ENCODE measurements around the gene ZSWIM5.
"Not testable (repeated sequence)": the region's sequence is repeated elsewhere in the genome, so short reads cannot be mapped to it uniquely, and the experiment has no call there.

The ZSWIM5 gene

GRCh38 chr1:45079533-45079932 lies 126.9 kb downstream of the ZSWIM5 start:
- no peak for DNase-seq

DNA sequence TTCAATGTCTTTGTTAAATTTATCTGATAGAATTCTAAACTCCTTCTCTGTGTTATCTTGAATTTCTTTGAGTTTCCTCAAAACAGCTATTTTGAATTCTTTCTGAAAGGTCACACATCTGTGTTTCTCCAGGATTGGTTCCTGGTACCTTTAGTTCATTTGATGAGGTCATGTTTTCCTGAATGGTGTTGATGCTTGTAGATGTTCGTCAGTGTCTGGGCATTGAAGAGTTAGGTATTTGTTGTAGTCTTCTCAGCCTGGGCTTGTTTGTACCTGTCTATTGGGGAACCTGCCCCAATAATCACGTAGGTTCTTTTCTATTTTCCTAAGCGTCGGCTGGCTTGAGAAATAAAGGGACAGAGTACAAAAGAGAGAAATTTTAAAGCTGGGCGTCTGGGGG lies 129.4 kb downstream of the ZSWIM5 start:
- DNase-seq = not testable (repeated sequence)

GRCh38 chr1:45071567-45071966 lies 134.8 kb downstream of the ZSWIM5 start:
- no peak for DNase-seq

GRCh38 chr1:45067806-45068205 lies 138.6 kb downstream of the ZSWIM5 start:
- no peak for DNase-seq

DNA sequence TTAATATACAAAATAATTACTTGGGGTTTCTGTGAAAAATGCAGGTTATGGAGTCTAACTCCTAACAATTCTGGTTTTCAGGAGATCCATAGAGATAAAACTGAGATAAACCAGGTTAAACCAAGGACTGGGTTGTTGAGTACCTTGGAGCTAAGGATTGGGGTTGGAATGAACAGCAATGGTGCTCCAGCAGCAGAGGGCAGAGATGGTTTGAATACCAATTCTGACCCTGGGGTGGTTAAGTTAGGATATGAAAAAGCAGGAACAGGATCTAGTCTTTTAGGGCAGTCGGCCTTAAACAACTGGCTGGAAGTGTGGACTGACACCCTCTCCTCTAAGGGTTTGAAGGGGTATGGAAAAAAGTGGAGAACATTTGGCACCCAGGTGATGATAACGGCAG lies 141.3 kb downstream of the ZSWIM5 start:
- no peak for DNase-seq

DNA sequence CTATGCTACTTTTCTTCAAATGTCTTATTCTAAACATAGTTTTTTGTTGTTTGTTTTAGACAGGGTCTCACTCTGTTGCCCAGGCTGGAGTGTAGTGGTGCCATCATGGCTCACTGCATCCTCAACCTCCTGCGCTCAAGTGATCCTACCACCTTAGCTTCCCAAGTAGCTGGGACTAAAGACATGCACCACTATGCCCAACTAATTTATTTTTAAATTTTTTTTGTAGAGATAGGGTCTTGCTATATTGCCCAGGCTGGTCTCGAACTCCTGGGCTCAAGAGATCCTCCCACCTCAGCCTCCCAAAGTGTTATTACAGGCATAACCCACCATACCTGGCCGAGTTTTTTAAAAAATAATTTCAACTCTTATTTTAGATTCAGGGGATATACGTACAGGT lies 143.9 kb downstream of the ZSWIM5 start:
- DNase-seq = not testable (repeated sequence)

DNA sequence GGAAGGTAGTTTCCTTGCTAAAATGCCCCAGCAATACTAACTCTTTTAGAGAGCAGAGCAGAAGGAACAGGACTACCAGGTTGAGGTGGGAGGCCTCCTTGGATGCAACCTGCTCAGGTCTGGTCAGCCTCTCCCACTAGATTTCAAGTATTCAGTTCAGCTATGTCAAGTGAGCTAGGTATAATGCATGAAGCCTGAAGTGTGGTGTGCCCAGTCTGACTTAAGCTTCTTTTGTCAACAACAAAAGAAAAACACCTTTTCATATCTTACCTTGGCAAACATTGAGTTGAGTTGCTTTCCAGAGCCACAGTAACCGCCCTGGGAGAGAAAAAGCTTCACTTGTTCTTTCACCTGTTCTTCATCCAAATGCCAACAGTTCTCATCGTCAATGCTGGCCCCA lies 146.6 kb downstream of the ZSWIM5 start:
- DNase-seq = no peak

DNA sequence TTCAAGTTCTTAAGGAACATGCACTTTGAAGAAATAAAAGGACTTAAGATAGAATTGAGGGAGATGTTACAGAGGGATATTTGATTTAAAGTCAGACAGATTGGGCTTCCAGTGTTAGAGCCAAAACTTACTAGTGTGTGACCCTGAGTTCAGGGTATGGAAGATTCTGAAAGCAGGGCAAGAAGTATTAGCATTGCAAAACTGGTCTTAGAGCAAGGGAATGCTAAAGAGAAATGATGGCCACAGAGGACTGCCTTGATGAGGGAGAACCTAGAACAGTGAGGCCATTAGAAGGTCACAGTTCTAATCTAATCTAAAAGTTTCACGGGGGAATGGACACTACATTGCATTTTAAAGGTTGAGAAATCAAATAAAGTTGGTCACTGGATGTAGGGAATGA lies 148.9 kb downstream of the ZSWIM5 start:
- no peak for DNase-seq

GRCh38 chr1:45051005-45051772 lies 155.2 kb downstream of the ZSWIM5 start:
- no peak for DNase-seq

DNA sequence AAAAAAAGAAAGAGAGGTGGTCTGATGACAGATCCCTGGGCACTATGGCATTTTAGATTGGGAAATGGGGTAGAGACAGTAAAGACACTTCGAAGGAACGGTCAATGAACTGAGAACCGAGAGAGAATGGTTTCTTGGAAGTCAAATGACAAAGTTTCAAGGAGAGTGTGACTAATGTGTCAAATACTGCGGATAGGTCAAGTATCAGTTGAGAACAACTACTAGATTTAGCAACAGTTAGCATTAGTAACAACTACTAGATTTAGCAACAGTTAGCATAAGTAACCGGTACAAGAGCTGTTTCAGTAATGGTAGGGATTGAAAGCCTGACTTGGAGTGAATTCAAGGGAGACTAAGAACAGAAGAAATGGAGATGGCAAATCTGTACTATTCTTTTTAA lies 159.4 kb downstream of the ZSWIM5 start:
- DNase-seq = peak; percentile 3

- DNase-seq = no peak
These were observed 161.5 kb downstream of the ZSWIM5 start for GRCh38 chr1:45044916-45045315.

DNA sequence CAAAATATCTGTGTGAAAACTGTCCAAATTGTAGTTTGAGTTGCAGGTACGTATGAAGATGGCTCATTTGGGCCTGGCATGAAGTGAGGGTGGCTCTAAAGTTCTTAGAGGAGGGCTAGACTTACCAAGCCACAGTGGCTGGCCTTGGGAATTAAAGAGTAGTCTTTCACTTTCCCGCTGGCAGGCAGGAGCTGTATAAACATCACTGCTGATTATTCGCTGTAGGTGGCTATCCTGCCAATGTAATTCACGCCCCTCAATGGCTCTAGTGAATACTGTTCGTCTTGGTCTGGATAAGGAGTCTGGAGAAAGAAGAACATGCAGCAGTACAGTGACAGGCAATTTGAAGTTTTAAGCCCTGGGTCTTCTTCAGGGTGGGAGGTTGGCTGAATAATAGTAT lies 163.3 kb downstream of the ZSWIM5 start:
- DNase-seq = no peak

GRCh38 chr1:45040297-45040696 lies 166.1 kb downstream of the ZSWIM5 start:
- no peak for DNase-seq

DNA sequence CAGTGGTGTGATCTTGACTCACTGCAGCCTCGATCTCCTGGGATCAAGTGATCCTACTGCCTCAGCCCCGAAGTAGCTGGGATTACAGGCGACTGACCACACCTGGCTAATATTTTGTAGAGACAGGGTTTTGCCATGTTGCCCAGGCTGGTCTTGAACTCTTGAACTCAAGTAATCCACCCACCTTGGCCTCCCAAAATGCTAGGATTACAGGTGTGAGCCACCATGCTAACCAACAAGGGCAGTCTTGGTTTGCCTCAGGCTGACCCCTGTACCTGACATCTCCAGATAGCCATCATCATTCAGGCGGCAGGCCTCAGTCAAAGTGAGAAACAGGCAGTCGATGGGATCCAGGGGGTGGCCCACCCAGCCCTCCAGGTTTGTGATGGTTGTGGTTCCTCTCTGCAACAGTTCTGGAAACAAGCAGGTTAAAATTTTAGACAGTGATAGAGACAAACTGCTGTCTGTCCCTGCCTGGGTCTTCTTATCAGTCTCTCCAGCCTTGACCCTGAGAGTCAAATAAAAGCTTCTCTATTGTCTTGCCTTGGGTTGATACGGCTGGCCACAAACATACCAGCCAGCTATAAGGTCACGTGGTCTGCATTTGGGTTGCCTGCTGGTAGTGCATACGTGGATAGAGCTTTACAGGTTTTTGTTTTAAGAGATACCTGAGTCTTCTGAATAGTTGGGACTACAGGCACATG lies 167.6 kb downstream of the ZSWIM5 start:
- DNase-seq = no peak

DNA sequence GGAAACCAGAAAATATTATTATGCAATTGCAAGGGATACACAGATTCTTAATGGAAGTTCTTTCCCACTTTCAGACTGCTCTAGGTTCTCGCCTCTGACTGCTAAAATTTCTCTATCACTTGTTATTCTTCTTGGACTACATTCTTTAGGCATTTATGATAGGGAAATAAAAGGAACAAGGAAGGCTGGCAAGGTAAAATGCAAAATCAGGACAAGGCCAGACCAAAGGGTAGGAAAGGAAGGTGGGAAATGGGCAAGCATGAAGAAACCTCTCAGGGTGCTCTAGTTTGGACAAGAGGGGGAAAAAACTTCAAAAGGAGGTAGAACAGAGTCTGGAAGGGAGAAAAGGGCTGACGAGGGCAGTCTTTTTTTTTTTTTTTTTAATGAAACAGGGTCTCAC lies 168.2 kb downstream of the ZSWIM5 start:
- no peak for DNase-seq

DNA sequence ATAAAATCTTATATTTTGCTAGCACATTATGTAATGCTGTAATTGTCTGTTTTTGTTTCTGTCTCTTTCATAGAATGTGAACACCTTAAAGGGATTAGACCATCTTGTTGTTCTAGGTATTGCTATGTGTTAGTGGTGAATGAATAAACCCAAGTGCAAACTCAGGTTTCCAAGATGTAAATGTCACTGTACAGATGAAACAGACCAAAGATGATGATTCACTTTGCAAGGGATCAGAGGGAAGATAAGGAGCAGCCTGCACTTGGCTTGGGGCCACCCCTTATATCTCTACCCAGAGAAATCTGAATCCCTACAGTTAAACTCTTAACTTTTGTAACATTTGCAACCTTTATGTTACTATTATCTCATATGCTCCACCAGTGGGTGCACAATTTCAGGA lies 168.9 kb downstream of the ZSWIM5 start:
- DNase-seq = no peak

- no peak for DNase-seq
These were observed 170.6 kb downstream of the ZSWIM5 start for GRCh38 chr1:45035631-45036301.

DNA sequence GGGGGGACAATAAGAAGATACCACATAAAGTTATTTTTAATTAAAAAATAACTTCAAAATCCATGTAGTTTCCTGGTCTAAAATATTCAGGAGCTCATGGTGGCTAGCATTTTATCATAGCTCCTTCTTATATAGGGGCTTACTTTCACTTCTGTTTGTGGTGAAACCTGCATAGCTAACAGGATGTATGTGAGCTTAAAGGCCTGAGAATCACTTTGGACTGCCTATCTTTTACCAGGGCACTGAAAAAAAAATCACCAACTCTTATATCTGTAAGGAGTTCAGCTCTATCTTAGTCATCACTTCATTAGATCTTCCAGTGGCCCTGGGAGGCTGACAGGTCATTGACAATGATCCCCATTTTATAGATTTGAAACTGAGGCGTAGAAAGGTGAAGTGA lies 173.0 kb downstream of the ZSWIM5 start:
- DNase-seq = no peak

DNA sequence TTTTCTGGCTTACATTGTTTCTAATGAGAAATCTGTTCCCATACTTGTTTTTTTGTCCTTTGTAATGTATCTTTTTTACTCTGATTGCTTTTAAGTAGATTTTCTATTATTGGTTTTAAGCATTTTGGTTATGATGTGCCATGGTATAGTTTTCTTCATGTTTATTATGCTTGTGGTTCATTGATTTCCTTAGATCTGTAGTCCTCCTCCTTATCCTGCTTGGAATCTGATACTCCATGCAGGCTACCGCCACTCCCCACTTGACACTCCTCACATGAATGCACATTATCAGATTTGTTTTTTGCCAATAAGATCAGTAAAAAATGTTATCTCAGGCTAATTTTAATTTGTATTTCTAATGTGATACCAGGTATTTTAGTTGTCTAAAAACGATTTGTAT lies 173.6 kb downstream of the ZSWIM5 start:
- DNase-seq = no peak

DNA sequence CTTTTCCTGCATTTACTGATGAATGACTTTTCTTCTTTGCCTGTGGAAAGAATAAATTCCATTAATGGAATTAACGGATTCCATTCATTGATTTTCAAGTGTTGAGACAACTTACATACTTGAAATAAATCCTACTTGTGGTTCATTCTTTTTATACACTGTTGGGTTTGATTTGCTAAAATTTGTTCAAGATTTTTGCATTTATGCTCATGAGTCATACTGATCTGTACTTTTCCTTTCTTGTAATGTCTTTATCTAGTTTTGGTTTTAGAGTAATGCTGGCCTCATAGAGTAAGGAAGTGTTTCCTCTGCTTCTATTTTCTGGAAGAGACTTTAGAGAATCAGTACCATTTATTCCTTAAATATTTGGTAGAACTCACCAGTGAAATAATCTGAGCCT lies 180.0 kb downstream of the ZSWIM5 start:
- DNase-seq = no peak

DNA sequence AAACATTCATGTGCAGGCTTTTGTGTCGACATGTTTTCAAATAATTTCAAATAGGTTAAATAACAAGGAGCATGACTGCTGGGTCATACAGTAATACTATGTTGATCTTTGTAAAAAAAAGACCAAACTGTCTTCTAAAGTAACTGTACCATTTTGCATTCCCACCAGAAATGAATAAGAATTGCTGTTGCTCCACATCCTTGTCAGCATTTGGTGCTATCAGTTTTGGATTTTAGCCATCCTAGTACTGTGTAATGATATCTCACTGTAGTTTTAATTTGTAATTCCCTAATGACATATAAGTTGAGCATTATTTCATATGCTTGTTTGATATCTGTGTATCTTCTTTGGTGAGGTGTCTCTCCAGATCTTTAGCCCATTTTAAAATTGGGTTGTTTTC lies 182.7 kb downstream of the ZSWIM5 start:
- no peak for DNase-seq

DNA sequence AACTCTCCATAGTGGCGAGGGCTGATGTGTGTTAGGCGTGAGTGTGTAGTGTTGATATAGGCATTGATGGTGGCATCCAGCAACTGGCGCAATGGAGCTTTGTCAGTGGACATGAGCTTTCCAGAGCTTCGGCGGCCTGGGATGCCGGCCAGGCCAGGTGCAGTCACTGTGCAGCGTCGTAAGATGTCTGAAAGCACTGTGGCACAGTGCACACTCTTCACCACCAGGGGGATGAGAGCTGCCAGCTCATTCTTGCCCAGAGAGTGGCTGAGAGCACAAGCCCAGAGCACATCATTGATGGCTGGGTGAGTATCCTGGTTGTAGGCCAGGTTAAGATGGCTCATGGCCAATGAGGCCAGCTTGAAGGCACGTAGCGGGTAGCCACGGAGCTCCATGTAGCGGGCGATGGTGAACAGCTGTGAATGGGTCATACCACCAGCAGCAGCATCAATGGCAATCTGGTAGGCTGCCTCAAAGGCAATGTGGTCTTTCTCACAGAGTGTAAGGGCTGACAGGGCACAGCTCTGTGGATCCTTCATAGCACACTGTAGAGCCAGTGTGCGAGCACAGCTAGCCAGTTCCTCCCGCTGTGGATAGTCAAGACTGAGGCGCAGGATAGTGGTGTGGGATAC lies 187.7 kb downstream of the ZSWIM5 start:
- DNase-seq = peak; percentile 42

- no peak for DNase-seq
These were observed 189.6 kb downstream of the ZSWIM5 start for GRCh38 chr1:45016767-45017166.

All from HCEC 1CT (cell line).